HG02884 (cell line): ENCODE results near the gene AQP12A.

Experiments used
- ATAC-seq: cut with Tn5 transposase; IDR thresholded peaks from one replicate; pipeline ENCODE4 v1.9.1; 2021; ENCODE audit warnings: mild to moderate bottlenecking, moderate library complexity; ENCODE audit not compliant: unreplicated experiment

The AQP12A gene

GRCh38 chr2:240707043-240707756 lies 15.5 kb downstream of the AQP12A start:
- no peak for ATAC-seq

GRCh38 chr2:240707821-240708220 lies 16.2 kb downstream of the AQP12A start:
- ATAC-seq, result no peak

GRCh38 chr2:240708457-240708856 lies 16.8 kb downstream of the AQP12A start:
- ATAC-seq, result no peak

GRCh38 chr2:240711296-240711695 lies 19.6 kb downstream of the AQP12A start:
- no peak for ATAC-seq

- ATAC-seq, result no peak
These were observed 20.0 kb downstream of the AQP12A start for GRCh38 chr2:240711701-240712100.

GRCh38 chr2:240712121-240712520 lies 20.5 kb downstream of the AQP12A start:
- no peak for ATAC-seq

- ATAC-seq, result no peak
These were observed 21.6 kb downstream of the AQP12A start for GRCh38 chr2:240713071-240713927.

GRCh38 chr2:240713928-240714746 lies 22.5 kb downstream of the AQP12A start:
- ATAC-seq, result no peak

- no peak for ATAC-seq
These were observed 23.4 kb downstream of the AQP12A start for GRCh38 chr2:240714747-240715725.

- no peak for ATAC-seq
These were observed 24.6 kb downstream of the AQP12A start for GRCh38 chr2:240716130-240716798.

GRCh38 chr2:240717181-240717641 lies 25.5 kb downstream of the AQP12A start:
- ATAC-seq, result no peak

- no peak for ATAC-seq
These were observed 26.3 kb downstream of the AQP12A start for GRCh38 chr2:240717681-240718581.

GRCh38 chr2:240718896-240719490 lies 27.3 kb downstream of the AQP12A start:
- ATAC-seq, result no peak

- ATAC-seq, result no peak
These were observed 28.2 kb downstream of the AQP12A start for GRCh38 chr2:240719676-240720545.

GRCh38 chr2:240720686-240721595 lies 29.3 kb downstream of the AQP12A start:
- ATAC-seq, result no peak

GRCh38 chr2:240721596-240722180 lies 30.0 kb downstream of the AQP12A start:
- no peak for ATAC-seq
